ENCODE data around the gene REC114.
A peak's percentile ranks its signal among the peaks of the same experiment; 100 is the strongest.
"Not testable (repeated sequence)": the region's sequence is repeated elsewhere in the genome, so short reads cannot be mapped to it uniquely, and the experiment has no call there.

Gene REC114

DNA sequence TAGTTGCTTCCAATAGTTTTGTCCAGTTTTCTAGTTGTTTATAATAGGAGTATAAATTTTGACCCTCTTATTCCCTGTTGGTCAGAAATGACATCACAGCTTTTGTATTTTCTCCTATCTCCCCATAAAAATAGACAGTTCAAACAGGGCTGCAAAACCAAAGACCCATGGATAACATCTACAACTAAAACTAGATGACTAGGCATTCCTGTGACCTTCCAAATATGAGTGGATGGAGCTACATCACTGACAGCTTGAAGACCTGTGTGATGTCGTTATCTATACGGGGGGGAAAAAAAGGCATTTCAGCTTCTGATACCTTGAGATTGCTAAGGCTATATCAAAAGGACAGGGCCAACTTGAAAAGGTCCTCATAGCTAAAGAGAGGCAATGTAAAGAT, 84.6 kb downstream of the REC114 start:
- DNase-seq (ENCODE audit: low read depth in 2 of 2): no peak

DNA sequence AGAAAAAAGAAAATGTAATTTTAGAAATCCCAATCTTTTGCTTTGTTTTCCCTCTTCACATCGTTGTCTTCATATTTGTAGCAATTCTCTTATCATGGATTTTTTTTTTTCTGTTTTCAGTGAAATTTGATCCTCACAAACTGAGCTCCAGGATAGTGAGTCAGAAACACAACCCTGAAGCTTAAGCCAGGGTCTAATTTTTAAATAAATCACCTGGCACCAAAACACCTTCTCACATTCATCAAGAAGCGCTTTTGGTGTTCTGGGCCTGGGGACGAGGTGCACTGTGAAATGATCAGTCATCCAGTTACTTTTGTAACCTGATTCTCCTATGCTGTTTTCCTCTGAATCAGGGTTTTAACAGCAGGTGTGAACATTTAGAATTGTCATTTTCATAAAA, 87.7 kb downstream of the REC114 start:
- no peak for DNase-seq (ENCODE audit: low read depth in 2 of 2)

DNA sequence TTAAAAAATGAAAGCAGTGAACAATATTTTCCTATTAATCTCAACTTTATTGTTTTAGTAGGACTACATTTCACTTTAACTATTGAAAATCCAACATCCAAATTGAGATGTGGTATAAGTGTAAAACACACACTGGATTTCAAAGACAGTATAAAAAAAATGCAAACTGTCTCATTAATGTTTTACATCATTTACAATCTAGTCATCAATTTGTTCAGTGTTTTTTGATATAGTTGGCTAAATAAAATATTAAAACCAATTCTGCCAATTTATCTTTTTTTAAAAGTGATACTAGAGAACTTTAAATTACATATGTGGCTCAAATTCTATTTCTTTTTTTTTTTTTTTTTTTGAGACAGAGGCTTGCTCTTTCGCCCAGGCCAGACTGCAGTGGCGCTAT, 95.2 kb downstream of the REC114 start:
- DNase-seq (ENCODE audit: low read depth in 2 of 2): no peak

DNA sequence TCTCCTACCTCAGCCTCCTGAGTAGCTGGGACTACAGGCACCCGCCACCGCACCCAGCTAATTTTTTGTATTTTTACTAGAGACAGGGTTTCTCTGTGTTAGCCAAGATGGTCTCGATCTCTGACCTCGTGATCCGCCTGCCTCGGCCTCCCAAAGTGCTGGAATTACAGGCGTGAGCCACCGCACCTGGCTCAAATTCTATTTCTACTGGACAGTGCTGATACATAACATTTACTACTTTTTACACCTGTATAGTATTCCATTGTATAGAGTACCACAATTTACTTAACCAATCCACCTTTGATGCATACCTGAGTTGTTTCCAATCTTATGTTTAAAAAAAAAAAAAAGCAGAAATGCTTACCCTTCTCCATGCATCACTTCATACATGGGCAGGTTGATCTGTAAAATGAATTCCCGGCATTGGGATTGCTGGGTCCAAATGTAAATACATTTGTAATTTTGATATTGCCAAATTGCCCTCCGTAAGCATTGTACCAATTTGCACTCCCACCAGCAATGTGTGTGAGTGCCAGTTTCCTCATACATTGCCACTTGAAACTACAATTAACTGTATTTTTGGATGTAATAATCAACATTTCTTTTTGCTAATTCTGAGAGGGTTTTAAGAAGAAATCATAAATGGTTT, 95.7 kb downstream of the REC114 start:
- DNase-seq (ENCODE audit: low read depth in 2 of 2): no peak

DNA sequence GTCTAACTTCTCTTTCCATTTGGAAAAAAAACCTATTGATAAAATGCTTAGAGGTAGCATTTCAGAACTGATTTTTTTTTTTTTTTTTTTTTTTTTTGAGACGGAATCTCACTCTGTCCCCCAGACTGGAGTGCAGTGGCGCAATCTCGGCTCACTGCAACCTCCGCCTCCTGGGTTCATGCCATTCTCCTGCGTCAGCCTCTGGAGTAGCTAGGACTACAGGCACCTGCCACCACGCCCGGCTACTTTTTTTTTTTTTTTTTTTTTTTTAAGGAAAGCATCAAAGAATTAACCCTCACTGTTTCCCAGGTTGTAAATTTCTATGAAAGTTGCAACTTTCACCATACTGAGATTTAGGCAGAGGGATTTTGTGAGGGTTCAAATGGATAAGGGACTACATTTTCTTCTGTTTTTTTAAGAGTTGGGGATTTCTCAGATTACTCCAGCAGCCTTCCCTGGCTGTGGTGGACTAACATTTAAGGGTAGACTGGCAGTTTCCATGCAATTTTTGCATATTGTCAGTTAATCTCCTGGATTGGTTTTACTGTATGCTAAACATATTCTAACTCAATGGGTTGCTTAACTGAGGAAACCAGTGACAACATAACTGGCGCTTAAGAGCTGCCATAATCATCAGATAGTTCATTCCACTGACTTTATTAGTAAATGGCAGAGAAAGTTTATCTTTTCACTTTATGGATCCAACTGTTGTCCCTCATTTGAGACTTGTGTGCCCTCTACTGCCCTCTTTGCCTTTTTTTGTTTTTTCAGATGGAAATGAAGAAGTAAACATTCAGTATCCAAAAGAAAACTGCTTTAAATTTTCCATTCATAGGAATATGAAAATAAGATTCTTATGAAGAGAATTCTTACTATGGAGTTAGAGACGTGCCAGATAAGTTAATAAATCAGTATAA, 96.5 kb downstream of the REC114 start:
- DNase-seq (ENCODE audit: low read depth in 2 of 2): no peak

DNA sequence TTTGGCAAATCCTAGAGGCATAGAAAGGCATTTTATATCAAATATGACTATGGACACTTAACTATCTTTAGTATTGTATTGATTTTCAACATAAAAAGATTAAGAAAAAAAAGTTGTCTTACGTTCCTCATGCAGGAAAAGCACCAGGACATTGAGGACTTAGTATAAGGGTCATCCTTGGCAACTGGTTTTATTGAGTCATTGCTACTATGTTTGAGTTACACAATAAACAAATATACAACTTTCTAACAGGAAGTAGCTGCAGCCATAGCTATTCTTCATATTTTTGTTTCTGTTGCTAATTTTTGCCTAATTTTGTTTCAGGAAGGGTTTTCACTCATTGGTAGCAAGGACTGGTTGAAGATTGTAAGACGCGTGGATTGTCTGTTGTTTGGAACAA, 97.2 kb downstream of the REC114 start:
- DNase-seq (ENCODE audit: low read depth in 2 of 2): no peak

DNA sequence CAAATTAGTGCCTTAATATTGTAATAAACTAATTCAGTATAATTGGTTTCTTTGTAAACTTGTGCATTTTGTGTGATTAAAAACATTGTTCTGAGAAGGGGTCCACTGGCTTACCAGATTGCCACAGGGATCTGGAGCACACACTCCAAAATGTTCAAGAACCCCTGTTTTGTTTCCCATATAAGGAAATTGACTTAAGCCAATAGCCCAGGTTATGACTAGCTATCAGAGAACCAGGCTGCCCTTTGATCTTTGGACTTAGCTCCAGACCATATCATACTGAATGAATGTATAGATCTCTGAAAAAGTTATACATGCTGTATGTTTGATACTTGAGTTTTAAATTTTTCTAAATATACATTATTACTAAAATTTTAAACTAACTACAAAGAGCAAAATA, 98.5 kb downstream of the REC114 start:
- no peak for DNase-seq (ENCODE audit: low read depth in 2 of 2)

DNA sequence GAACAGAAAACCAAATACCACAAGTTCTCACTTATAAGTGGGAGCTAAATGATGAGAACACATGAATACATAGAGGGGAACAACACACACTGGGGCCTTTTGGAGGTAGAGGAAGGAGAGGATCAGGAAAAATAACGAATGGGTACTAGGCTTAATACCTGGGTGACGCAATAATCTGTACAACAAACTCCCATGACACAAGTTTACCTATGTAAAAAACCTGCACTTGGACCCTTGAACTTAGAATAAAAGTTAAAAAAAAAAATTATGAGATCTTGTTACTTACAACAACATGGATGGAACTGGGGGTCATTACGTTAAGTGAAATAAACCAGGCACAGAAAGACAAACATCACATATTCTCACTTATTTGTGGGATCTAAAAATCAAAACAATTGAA, 106.0 kb downstream of the REC114 start:
- not testable (repeated sequence) for DNase-seq (ENCODE audit: low read depth in 2 of 2)

DNA sequence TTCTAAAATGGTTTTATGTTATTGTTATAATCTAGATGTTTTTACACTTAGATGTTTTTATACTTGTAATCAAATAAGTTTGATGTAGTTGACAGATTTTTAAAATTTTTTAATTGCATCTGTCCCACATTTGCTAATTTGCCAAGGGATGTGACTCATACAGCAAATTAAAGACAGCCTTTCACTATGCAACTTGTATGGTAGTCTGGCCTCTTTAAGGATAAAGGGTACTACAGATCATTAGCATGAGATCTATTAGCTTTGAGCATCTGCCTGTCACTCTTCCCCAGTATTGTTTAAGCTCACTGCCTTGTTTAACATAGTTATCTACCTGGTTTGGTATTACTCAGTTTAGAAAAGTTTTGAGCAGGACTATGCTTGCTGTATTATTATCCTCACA, 107.2 kb downstream of the REC114 start:
- DNase-seq (ENCODE audit: low read depth in 2 of 2): no peak

DNA sequence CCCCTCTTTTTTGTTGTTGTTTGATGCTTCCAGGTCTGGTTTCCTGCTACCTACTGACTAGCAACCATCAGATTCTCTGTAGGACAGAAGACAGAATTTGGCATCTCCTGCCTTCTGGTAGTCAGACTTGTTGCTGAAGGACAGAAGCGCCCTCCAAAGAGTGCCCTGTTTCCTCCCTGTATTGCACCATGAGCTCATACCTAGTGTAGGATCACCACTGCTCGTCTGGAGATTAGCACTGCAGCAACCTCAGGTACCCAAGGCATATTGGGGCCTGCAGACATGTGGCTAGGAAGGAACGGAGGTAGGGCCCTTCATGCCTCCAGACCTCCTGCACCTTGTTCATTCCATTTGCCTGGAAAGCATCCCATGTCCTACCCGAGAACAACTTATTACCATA, 112.1 kb downstream of the REC114 start:
- DNase-seq (ENCODE audit: low read depth in 2 of 2): no peak

DNA sequence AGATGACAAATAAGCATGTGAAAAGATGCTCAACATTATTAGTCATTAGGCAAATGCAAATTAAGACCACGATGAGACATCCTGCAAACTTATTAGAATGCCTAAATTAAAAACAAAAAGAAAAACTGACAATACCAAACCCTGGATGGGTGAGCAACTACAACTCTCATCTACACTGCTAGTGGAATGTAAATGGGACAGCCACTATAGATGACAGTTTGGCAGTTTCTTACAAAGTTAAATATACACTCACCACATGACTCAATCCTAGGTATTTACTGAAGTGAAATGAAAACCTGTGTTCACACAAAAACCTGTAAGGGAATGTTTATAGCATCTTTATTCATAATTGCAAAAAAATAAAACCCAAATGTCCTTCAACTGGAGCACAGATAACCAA, 115.6 kb downstream of the REC114 start:
- DNase-seq (ENCODE audit: low read depth in 2 of 2): no peak

DNA sequence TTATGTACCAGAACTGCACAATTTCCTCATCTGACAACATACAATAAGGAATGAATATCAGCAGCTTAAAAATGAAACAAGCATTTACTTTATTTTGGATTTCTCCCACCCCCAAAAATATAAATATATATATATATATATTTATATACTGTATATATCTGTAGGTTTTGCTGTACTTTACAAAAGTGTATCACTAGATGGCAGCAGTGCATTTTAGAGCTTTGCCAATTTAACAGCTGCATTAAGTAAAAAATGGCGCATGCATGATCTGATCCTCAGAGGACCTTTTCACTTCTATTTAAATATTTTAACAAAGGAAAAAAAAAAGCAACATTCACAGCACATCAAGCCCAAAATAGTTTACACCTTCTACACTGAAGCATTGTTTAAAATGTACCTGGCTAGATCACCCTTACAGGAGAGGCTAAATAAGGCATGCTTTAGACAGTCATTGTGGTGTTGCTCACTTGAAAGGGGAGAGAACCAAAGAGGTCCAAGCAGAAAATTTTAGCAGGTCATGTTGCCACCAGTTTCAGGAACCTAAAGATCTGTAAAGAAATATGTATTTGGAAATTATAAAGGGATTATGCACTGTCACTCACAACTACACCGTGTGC, 117.6 kb downstream of the REC114 start:
- peak; percentile 37 to 50 for DNase-seq (ENCODE audit: low read depth in 2 of 2)

DNA sequence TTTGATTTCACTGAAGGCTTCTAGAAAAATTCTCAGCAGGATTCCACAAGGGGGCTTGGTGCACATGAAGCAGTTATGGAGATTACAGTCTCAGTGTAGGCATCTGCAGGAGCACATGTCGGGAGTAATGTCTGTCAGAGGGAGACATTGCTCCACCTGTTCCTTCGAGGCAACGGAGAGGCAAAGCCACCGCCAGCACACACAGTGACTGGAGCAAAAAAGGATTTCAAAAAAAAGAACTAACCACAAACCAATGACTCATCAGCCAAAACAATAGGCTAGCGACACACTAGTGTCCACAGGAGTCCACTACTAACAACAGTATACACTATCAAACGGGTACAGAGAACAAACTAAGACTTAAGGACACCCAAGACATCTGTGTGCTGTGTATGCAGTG, 121.3 kb downstream of the REC114 start:
- DNase-seq (ENCODE audit: low read depth in 2 of 2): no peak

DNA sequence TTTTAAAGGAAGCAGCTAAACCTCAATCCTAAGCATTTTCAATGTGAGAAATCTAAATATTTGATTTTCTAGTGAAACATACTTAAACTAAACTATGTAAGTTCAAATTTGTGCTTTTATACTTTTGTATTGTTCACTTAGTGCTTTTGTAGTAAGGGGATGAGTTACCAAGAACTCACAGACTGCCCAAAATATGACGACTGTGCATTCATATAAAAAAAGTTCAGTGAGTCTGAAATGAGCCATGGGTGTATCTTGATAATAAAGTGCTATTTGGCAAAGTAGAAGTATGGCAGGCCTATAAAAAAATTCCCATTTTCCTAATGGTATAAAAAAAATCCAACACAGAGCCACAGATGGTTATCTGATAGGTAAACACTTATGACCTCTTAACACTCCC, 124.1 kb downstream of the REC114 start:
- no peak for DNase-seq (ENCODE audit: low read depth in 2 of 2)

DNA sequence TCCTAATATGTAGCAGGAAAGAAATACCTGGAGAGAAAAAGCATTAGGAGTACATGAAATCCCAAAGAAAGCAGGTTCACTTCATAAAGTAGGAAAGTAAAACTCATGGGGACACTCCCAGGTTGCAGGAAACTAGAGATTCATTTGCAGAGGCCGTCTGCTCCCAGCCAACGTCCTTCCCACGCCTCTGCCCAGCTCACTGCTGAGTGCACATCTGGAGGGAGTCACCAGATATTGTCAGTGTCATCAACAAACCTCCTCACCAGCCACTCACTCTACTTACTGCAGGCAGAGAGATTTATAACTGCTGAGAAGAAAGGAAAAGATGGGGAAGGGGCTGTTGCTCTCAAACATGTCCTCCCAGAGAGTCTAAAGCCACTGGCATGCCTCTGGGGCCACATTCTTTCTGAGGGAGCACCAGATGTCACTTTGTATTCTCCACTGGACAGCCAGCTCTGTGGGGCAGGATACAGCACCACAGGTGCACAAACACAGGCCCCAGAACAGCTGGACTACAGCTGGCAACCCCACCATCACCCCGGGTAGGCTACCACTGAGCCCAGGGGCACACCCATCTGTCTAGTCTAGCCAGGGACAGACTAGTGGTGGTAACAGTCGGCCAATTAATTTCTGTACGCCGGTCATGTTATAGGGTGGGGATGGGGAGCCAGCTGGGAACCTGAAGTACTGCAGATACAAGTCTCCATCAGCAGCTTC, 125.8 kb downstream of the REC114 start:
- no peak for DNase-seq (ENCODE audit: low read depth in 2 of 2)

DNA sequence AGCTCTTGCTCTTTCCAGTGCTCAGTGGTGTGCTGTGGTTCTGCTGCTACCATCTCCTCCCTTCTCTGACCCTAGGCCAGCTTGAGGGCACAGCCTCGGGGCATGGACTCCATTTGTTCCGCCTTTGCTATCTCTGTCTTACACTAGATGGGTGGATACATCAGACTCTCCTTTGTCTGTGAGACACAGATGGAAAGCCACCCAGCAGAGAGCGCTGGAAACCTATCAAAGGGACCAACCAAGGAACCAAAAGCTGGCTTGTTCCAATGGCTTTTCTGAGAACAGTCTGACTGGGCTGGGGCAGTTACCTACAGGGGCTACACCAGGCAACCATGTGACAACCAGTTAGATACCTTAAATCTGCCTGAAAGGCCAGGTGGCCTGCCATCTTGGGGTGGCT, 126.4 kb downstream of the REC114 start:
- no peak for DNase-seq (ENCODE audit: low read depth in 2 of 2)

DNA sequence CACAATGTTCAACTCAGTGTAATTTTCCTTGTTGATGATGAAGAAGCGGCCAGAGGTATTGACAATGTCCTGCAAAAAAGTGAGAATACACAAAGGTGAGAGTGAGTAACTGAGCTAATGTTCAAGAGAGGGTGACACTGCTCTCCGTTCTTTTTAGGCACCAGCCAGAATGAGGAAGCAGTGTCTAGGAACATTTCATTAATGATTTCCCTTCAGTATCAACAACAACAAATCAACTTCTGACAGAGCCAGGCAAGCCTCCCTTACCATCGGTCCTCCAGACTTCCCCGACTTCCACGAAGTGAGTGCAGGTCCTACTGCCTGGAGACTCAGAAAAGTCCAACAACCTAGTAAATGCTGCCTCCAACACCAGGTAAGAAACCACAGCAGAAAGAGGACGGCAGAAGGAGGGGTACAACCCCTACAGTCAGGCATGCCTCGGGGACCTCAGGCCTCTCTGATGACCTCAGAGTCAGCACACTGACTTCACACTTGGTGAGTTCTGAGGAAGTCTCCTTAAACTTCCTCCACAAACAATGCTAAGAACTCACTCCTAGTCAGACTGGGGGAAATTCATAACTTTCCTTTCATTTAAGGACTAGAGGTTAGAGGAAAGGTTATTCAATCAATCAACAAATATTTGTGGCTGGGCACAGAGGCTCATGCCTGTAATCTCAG, 127.5 kb downstream of the REC114 start:
- DNase-seq (ENCODE audit: low read depth in 2 of 2): no peak

DNA sequence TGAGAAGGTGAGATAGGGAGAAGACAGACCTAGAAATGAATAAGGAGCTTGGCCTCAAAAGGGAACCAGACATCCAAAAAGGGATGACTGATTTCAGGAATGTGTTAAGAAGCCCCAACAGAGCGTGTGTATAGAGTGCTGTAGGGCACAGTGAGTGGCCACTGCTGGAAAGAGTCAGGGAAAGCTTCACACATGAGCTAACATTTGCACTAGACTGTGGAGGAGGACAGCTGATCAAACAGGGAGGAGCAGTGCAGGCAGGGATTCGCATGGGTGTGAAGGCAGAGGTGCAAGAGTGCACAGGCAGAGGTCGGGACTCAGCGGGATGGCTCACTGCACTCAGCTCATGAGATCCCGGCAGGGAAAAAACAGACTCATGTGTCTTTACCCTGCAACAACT, 128.4 kb downstream of the REC114 start:
- no peak for DNase-seq (ENCODE audit: low read depth in 2 of 2)

DNA sequence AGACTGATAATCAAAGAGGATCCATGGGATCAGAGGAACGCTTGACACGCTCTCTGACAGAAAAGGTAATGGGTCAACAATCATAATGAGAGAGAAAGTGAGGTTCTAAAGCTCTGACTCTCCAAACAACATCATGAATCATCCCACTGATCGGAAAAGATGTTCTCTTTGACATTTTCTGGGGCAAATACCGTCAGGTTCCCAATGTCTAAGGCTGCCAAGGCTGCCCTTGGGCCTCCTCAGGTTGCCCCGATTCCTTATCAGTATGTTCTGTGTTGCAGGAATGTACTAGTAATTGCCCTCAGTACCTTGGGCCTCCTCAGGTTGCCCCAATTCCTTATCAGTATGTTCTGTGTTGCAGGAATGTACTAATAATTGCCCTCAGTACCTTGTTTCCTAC, 129.3 kb downstream of the REC114 start:
- no peak for DNase-seq (ENCODE audit: low read depth in 2 of 2)

DNA sequence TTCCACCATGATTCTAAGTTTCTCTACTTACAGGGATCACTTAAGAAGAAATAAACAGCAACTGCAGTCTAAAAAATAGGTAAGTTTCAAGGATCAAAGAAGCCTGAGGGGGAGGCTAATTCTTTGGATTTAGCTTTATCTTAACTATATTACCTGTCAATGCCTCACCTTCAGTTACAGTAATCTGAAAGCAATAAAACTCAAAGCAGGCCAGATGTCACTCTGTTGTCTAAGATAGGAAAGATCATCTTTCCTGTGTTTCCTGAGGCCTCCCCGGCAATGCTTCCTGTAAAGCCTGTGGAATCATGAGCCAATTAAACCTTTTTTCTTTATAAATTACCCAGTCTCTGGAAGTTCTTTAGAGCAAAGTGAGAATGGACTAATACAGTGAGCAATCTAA, 130.1 kb downstream of the REC114 start:
- no peak for DNase-seq (ENCODE audit: low read depth in 2 of 2)

DNA sequence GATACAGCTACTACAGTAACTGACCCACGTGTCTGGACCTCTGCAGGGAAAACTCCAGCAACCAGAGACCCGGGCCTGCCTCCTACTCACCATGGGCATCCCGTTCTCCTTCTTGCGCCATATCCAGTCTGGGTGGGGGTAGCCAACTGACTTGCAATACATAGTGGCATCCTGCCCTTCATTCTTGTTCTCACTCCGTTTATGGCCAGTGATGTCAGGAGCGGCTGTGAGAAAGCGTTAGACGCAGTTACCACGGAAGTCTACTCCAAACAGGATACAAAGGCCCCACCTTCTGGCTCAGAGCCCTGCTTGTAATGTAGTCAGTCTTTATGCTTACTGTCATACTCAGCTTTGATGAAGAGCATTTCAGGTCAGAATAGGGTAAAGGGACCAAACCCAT, 130.6 kb downstream of the REC114 start:
- peak; percentile 22 to 32 for DNase-seq (ENCODE audit: low read depth in 2 of 2)

All from fibroblast of skin of left biceps (primary cell).